ENCODE data around the gene SPG7.

The SPG7 gene

DNA sequence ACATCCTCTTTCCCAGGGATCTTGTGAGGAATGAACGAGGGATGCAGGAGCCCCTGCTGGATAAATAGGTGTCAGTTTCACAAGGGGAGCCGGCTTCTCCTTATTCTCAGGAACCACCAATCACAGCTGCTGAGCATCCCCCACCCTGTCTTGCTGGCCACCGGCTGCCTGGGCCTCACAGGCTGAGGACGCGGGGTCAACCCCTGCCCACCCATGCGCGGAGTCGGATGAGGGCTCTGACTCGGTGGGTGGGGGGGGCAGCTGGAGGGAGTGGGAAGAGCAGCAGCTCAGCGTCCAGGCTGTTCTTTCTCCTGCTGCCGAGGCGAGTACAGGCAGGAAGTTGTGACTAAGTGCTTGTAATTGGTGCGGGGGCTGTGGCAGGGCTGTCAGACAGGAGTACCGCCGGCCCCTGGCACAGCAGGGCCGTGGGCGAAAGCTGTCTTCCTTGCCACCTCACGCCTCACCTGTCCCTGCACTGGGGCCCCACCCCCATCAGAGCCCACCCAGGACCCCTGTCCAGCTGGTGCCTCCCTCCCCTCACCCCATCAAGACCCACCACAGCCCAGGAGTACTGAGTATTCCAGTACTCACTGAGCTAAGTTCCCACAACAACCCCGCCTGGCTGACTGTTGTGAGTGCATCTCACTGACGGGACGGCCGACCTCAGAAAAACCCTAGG is 94.2 kb downstream of the SPG7 start:
- no peak overlapping the region for H3K4me3 ChIP-seq (ENCODE audit: low read depth, low read length)
- peak; percentile 88 for DNase-seq (ENCODE audit: low read depth)
- no peak for TF ChIP-seq POLR2A (IDR thresholded peaks at IDR 0.05; ENCODE audit: extremely low read depth, insufficient read length)
- TF ChIP-seq, protein P1, sequence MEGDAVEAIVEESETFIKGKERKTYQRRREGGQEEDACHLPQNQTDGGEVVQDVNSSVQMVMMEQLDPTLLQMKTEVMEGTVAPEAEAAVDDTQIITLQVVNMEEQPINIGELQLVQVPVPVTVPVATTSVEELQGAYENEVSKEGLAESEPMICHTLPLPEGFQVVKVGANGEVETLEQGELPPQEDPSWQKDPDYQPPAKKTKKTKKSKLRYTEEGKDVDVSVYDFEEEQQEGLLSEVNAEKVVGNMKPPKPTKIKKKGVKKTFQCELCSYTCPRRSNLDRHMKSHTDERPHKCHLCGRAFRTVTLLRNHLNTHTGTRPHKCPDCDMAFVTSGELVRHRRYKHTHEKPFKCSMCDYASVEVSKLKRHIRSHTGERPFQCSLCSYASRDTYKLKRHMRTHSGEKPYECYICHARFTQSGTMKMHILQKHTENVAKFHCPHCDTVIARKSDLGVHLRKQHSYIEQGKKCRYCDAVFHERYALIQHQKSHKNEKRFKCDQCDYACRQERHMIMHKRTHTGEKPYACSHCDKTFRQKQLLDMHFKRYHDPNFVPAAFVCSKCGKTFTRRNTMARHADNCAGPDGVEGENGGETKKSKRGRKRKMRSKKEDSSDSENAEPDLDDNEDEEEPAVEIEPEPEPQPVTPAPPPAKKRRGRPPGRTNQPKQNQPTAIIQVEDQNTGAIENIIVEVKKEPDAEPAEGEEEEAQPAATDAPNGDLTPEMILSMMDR (IDR thresholded peaks at IDR 0.05; ENCODE audit: low read depth, low read length), result no peak
- no peak for TF ChIP-seq MYC (IDR thresholded peaks at IDR 0.05; ENCODE audit: low read depth, low read length)
- TF ChIP-seq, protein P2, sequence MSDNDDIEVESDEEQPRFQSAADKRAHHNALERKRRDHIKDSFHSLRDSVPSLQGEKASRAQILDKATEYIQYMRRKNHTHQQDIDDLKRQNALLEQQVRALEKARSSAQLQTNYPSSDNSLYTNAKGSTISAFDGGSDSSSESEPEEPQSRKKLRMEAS (IDR thresholded peaks at IDR 0.05; ENCODE audit: low read depth, low read length), result no peak; the same call in 1 of the 2 replicates

DNA sequence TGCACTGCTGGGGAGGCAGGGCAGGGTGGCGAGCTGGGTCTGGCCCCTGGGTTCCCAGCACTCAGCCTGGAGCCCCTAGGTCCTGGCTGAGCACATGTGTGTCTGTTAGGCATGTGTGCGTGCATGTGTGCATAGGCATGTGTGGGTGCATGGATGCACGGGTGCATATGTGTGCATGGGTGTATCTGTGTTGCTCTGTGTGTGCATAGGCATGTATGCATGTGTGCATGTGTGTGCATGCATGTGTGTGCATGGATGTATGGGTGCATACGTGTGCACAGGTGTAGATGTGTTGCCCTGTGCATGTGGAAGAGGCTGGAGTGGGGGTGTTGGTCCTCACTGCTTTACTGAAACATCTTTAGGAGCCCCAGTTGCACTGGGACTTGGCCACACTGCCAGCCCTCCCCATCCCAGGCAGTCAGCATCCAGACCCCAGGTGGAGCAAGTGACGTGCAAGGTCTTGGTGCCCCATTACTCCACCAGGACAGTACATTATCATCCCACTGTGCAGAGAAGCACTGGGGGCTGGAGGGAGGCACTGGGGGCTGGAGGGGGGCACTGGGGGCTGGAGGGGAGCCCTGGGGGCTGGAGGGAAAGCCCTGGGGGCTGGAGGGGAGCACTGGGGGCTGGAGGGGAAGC is 94.9 kb downstream of the SPG7 start:
- H3K4me3 ChIP-seq (ENCODE audit: low read depth, low read length), result no peak overlapping the region
- TF ChIP-seq MYC (IDR thresholded peaks at IDR 0.05; ENCODE audit: low read depth, low read length) (no peak), POLR2A (IDR thresholded peaks at IDR 0.05; ENCODE audit: extremely low read depth, insufficient read length) (no peak)
- TF ChIP-seq, protein P2 (IDR thresholded peaks at IDR 0.05; ENCODE audit: low read depth, low read length), result 0 out of 2 replicates have a peak, but pooled peaks have one; percentile 30
- TF ChIP-seq, protein P1 (IDR thresholded peaks at IDR 0.05; ENCODE audit: low read depth, low read length), result no peak
- no peak for DNase-seq (ENCODE audit: low read depth)

DNA sequence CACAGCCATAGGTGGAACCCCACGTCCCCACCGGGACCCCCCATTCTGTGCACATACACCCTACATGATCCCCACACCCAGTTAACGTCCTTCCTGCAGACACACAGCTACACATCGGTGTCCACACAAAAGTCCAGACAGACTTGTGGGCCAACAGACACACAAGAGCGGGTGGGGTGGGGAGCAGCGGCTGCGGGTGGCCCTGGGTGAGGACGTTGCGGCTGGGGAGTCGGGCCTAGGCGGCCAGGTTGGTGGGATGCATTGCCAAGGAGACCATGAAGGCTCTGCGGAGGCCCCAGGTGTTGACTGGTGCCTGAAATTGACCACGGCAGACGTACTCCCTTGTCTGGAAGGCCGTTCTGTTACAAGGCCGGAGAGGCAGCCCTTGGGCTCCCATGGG is 96.6 kb downstream of the SPG7 start:
- H3K4me3 ChIP-seq (ENCODE audit: low read depth, low read length), result no peak overlapping the region
- TF ChIP-seq, protein P1 (IDR thresholded peaks at IDR 0.05; ENCODE audit: low read depth, low read length), result no peak
- TF ChIP-seq POLR2A (IDR thresholded peaks at IDR 0.05; ENCODE audit: extremely low read depth, insufficient read length) (no peak), MYC (IDR thresholded peaks at IDR 0.05; ENCODE audit: low read depth, low read length) (no peak)
- TF ChIP-seq, protein P2 (IDR thresholded peaks at IDR 0.05; ENCODE audit: low read depth, low read length), result no peak
- no peak for DNase-seq (ENCODE audit: low read depth)

DNA sequence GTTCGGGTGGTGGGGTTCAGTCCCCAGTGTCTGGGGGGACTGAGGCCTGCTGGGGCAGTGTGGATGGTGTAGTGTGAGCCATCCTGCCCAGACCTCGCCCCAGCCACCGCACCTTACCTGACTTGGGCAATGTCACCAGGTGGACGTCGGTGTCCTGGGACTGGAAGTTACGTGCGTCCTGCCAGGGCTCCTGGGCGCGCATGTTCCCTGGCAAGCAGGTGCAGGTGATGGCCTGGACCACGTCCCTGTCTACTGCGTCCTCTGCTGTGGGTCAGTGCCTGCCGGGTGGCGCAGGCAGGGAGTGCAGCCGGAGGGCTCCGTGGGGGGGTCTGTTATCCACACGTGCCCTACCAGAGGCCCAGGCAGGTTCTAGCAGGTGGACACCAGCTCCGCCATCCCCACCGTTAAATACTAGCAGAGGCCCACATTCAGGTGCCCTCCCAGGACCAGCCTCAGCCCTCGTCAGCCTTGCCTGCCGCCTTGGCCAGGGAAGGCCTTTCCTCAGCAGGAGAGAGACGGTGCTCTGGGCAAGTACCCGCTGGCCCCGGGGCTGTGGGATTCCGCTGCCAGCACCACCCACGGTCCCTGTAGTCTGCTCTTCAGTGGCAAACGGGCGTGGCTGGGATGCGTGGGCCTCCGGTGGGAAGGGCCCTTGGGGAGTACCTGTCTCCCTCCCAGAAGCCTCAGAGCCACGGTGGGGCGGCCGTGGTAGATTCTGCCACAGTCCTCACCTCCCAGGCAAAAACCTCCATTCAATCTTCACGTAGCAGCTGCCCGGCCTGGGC is 97.2 kb downstream of the SPG7 start:
- no peak for DNase-seq (ENCODE audit: low read depth)
- no peak overlapping the region for H3K4me3 ChIP-seq (ENCODE audit: low read depth, low read length)
- TF ChIP-seq POLR2A (IDR thresholded peaks at IDR 0.05; ENCODE audit: extremely low read depth, insufficient read length) (no peak), MYC (IDR thresholded peaks at IDR 0.05; ENCODE audit: low read depth, low read length) (no peak)
- TF ChIP-seq, protein P2 (IDR thresholded peaks at IDR 0.05; ENCODE audit: low read depth, low read length), result no peak
- TF ChIP-seq, protein P1 (IDR thresholded peaks at IDR 0.05; ENCODE audit: low read depth, low read length), result no peak

DNA sequence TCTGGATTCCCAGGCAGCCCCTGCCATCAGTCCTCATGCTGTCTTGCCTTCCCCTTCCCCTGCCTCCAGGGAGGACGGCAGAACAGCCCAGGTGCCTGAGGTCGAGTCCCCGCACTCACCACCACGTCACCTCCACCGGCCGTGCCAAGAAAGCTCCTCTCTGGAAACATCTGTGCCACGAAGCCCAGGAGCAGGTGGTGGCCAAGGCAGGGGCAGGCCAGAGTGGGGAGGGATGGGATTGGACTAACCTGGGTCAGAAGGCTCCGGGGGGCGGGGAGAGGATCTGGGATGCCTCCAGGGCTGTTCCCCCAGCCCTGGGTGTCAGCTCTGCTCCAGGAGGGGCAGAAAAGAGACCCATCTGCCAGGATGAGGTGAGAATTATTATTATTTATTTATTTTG is 97.8 kb downstream of the SPG7 start:
- H3K4me3 ChIP-seq (ENCODE audit: low read depth, low read length), result no peak overlapping the region
- no peak for DNase-seq (ENCODE audit: low read depth)
- TF ChIP-seq POLR2A (IDR thresholded peaks at IDR 0.05; ENCODE audit: extremely low read depth, insufficient read length) (no peak), MYC (IDR thresholded peaks at IDR 0.05; ENCODE audit: low read depth, low read length) (no peak)
- TF ChIP-seq, protein P2 (IDR thresholded peaks at IDR 0.05; ENCODE audit: low read depth, low read length), result no peak
- TF ChIP-seq, protein P1 (IDR thresholded peaks at IDR 0.05; ENCODE audit: low read depth, low read length), result no peak

Measured in NB4 (cell line).